Measurements from ENCODE around the gene AVL9.
"Not testable (repeated sequence)": the region's sequence is repeated elsewhere in the genome, so short reads cannot be mapped to it uniquely, and the experiment has no call there.

Gene AVL9

GRCh38 chr7:32462977-32463376, 32.3 kb upstream of the AVL9 start:
- no peak for TF ChIP-seq CTCF (IDR thresholded peaks at IDR 0.05; ENCODE audit: low read depth, low read length)
- no peak overlapping the region for H3K4me3 ChIP-seq (ENCODE audit: low read depth, low read length)

- not testable (repeated sequence) for H3K4me3 ChIP-seq (ENCODE audit: low read depth, low read length)
Measured at GRCh38 chr7:32464641-32465416, 30.5 kb upstream of the AVL9 start.

- H3K4me3 ChIP-seq (ENCODE audit: low read depth, low read length): not testable (repeated sequence)
Measured at GRCh38 chr7:32470004-32470403, 25.3 kb upstream of the AVL9 start.

GRCh38 chr7:32470871-32471270, 24.4 kb upstream of the AVL9 start:
- no peak overlapping the region for H3K4me3 ChIP-seq (ENCODE audit: low read depth, low read length)
- TF ChIP-seq CTCF (IDR thresholded peaks at IDR 0.05; ENCODE audit: low read depth, low read length): no peak

GRCh38 chr7:32472015-32472414, 23.3 kb upstream of the AVL9 start:
- no peak overlapping the region for H3K4me3 ChIP-seq (ENCODE audit: low read depth, low read length)
- no peak for TF ChIP-seq CTCF (IDR thresholded peaks at IDR 0.05; ENCODE audit: low read depth, low read length)

- no peak for TF ChIP-seq CTCF (IDR thresholded peaks at IDR 0.05; ENCODE audit: low read depth, low read length)
Measured at GRCh38 chr7:32474008-32474407, 21.3 kb upstream of the AVL9 start.

GRCh38 chr7:32476816-32477648, 18.3 kb upstream of the AVL9 start:
- H3K4me3 ChIP-seq (ENCODE audit: low read depth, low read length): no peak overlapping the region
- no peak for TF ChIP-seq CTCF (IDR thresholded peaks at IDR 0.05; ENCODE audit: low read depth, low read length)

More at GRCh38 chr7:32474008-32474407, 21.3 kb upstream of the AVL9 start:
- no peak overlapping the region for H3K4me3 ChIP-seq (ENCODE audit: low read depth, low read length)

- no peak overlapping the region for H3K4me3 ChIP-seq (ENCODE audit: low read depth, low read length)
- TF ChIP-seq CTCF (IDR thresholded peaks at IDR 0.05; ENCODE audit: low read depth, low read length): no peak
Measured at GRCh38 chr7:32477649-32477980, 17.7 kb upstream of the AVL9 start.

Measured in WI38 (cell line).